ENCODE results near the gene CCDC3.

GRCh38 chr10:12911795-12912194 lies 89.7 kb downstream of the CCDC3 start:
- TF ChIP-seq CTCF (IDR thresholded peaks at IDR 0.05; ENCODE audit: low read depth, low read length, poor library complexity, severe bottlenecking): no peak
- TF ChIP-seq EZH2phosphoT487 (IDR thresholded peaks at IDR 0.05; ENCODE audit: borderline replicate concordance, low read length): no peak

Data from DOHH2 (cell line).